AG09319 (cell line): ENCODE data around the gene CDC23.
"Not testable (repeated sequence)": the region's sequence is repeated elsewhere in the genome, so short reads cannot be mapped to it uniquely, and the experiment has no call there.

Experiments used
- DNase-seq: peaks from one replicate; pipeline ENCODE4 v3.0.0-alpha.2; 2010; ENCODE audit warnings: low read depth; ENCODE audit errors: extremely low read depth
- TF ChIP-seq, protein P1 (sequence below): IDR thresholded peaks from 2 replicates; pipeline ENCODE4 v1.5.1; 2011; ENCODE audit warnings: low read depth, mild to moderate bottlenecking, inconsistent platforms, low read length, moderate library complexity

The CDC23 gene

GRCh38 chr5:138160706-138161105, 52.4 kb downstream of the CDC23 start:
- no peak for DNase-seq
- TF ChIP-seq, protein P1, sequence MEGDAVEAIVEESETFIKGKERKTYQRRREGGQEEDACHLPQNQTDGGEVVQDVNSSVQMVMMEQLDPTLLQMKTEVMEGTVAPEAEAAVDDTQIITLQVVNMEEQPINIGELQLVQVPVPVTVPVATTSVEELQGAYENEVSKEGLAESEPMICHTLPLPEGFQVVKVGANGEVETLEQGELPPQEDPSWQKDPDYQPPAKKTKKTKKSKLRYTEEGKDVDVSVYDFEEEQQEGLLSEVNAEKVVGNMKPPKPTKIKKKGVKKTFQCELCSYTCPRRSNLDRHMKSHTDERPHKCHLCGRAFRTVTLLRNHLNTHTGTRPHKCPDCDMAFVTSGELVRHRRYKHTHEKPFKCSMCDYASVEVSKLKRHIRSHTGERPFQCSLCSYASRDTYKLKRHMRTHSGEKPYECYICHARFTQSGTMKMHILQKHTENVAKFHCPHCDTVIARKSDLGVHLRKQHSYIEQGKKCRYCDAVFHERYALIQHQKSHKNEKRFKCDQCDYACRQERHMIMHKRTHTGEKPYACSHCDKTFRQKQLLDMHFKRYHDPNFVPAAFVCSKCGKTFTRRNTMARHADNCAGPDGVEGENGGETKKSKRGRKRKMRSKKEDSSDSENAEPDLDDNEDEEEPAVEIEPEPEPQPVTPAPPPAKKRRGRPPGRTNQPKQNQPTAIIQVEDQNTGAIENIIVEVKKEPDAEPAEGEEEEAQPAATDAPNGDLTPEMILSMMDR: no peak

DNA sequence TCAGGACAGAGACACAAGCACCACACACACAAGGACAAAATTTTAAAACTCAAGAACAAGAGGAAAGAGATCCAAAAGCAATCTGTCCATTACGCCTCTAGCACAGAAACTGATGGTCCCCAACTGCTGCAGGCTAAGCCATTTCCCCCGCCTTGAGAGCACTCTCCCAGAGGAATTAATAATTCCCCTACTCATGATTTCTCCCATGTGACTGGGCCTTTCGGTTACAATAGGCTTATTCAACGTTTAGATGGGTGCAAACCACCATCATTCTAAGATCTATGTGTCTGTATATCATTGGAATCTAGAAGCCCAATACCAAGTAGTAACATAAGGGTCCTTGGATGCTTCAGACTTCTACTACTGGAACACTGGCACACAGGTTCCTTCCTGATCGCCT, 53.5 kb downstream of the CDC23 start:
- TF ChIP-seq, protein P1: no peak
- no peak for DNase-seq

- TF ChIP-seq, protein P1: no peak
Measured at GRCh38 chr5:138157626-138158025, 55.5 kb downstream of the CDC23 start.

DNA sequence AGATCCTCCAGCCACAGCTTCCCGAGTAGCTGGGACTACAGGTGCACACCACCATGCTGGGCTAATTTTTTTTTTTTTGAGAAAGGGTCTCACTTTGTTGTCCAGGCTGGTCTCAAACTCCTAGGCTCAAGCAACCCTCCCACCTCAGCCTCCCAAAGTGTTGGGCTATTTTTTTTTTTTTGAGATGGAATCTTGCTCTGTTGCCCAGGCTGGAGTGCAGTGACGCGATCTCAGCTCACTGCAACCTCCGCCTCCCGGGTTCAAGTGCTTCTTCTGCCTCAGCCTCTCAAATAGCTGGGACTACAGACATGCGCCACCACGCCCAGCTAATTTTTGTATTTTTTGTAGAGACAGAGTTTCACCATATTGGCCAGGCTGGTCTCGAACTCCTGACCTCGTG, 57.1 kb downstream of the CDC23 start:
- not testable (repeated sequence) for DNase-seq

More at GRCh38 chr5:138157626-138158025, 55.5 kb downstream of the CDC23 start:
- no peak for DNase-seq

GRCh38 chr5:138149530-138149929, 63.6 kb downstream of the CDC23 start:
- no peak for DNase-seq
- TF ChIP-seq, protein P1: no peak

- TF ChIP-seq, protein P1: no peak
- DNase-seq: peak; percentile 52
Measured at GRCh38 chr5:138148811-138149210, 64.3 kb downstream of the CDC23 start.

- DNase-seq: not testable (repeated sequence)
Measured at GRCh38 chr5:138143578-138143977, 69.5 kb downstream of the CDC23 start.

DNA sequence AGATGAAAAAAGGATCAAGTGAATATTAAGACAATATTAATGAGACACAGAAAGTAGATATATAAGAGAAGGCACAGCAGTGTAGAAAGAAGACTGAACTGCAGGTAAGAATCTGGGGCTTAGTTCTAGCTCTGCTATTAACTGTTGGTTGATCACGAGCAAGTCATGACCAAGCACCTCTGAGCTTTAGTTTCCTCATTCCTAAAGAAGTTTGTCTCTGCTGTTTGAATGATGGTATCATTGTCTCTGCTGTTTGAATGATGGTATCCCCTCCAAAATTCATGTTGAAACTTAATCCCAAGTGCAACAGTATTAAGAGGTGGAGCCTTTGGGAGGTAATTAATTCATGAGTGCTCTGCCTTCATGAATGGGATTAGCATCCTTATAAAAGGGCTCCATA, 71.4 kb downstream of the CDC23 start:
- TF ChIP-seq, protein P1: no peak
- no peak for DNase-seq

DNA sequence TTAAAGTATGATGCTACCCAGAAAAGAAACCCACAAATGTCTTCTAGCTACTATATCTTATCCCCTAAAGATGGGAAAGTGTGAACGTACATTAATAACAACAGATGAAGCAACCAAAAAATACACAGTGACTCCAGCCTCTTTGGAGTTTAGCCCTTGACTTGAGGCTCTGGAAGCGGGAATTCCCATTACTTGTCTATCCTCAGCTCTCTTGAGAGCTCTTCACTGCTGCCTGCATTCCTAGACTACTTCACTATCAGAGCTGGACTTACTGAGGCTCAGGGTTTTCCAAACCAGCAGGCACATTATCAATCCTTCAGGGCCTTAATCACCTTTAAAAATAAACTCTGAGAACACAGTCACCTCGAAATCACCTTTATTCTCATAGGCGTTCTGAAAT, 72.9 kb downstream of the CDC23 start:
- TF ChIP-seq, protein P1: no peak
- DNase-seq: no peak
